SU-DHL-6 (cell line): ENCODE data around the gene USP28.

ENCODE experiments used
- H2AFZ ChIP-seq: fragments of 200-600 bp; sonication (generic); 2 replicates; pipeline ENCODE4 v1.6.1; 2014; ENCODE audit warnings: low read depth, mild to moderate bottlenecking, moderate library complexity, mixed read lengths, antibody characterized with exemption, low read length; ENCODE audit not compliant: severe bottlenecking
- H3F3A ChIP-seq: fragments of 200-600 bp; shearing (Covaris generic); 2 replicates; pipeline ENCODE4 v1.6.0; 2016; ENCODE audit warnings: antibody characterized with exemption, mild to moderate bottlenecking; ENCODE audit not compliant: insufficient read depth
- H3K27ac ChIP-seq: fragments of 200-600 bp; sonication (generic); 2 replicates; pipeline ENCODE4 v1.5.1; 2016; ENCODE audit warnings: low read depth, mild to moderate bottlenecking, low read length, moderate library complexity, mixed read lengths
- H3K27me3 ChIP-seq: fragments of 200-600 bp; sonication (generic), shearing (Covaris generic); 2 replicates; pipeline ENCODE4 v1.6.0; 2014; ENCODE audit warnings: mild to moderate bottlenecking, low read length
- H3K36me3 ChIP-seq: fragments of 200-600 bp; sonication (generic); 2 replicates; pipeline ENCODE4 v1.6.1; 2014; ENCODE audit warnings: mild to moderate bottlenecking, low read length, mixed read lengths
- H3K4me2 ChIP-seq: fragments of 300-600, 200-600 bp; shearing (Covaris generic), sonication (generic); 2 replicates; pipeline ENCODE4 v1.6.0; 2014; ENCODE audit warnings: low read length, low read depth, mild to moderate bottlenecking; ENCODE audit not compliant: poor library complexity, severe bottlenecking
- H3K4me3 ChIP-seq: fragments of 200-600 bp; sonication (generic); 2 replicates; pipeline ENCODE4 v1.5.1; 2014; ENCODE audit warnings: antibody characterized with exemption, low read length, mild to moderate bottlenecking, mixed read lengths; ENCODE audit not compliant: insufficient read depth, poor library complexity, severe bottlenecking
- H3K79me2 ChIP-seq: fragments of 200-600 bp; sonication (generic); 2 replicates; pipeline ENCODE4 v1.6.1; 2014; ENCODE audit warnings: mild to moderate bottlenecking, low read length, moderate library complexity; ENCODE audit not compliant: insufficient read depth
- H3K9ac ChIP-seq: fragments of 200-600 bp; sonication (generic); 2 replicates; pipeline ENCODE4 v1.7.0; 2014; ENCODE audit warnings: mild to moderate bottlenecking, low read length
- H3K9me2 ChIP-seq: fragments of 200-600 bp; sonication (generic); replicated peaks from 2 replicates; pipeline ENCODE4 v1.6.1; 2014; ENCODE audit warnings: low read length; ENCODE audit not compliant: insufficient read depth
- H3K9me3 ChIP-seq: fragments of 200-600 bp; sonication (generic); 2 replicates; pipeline ENCODE4 v1.6.1; 2014; ENCODE audit warnings: low read length, mixed read lengths; ENCODE audit not compliant: insufficient read depth
- H4K20me1 ChIP-seq: fragments of 200-600 bp; sonication (generic); 2 replicates; pipeline ENCODE4 v1.6.1; 2014; ENCODE audit warnings: low read depth, mild to moderate bottlenecking, antibody characterized with exemption, low read length, moderate library complexity, mixed read lengths
- CTCF ChIP-seq: fragments of 200-600 bp; sonication (generic); IDR thresholded peaks from one replicate; pipeline ENCODE4 v1.5.1; 2017; ENCODE audit warnings: antibody characterized with exemption, mild to moderate bottlenecking, low read length, moderate library complexity; ENCODE audit not compliant: insufficient read depth, poor library complexity, severe bottlenecking
- EZH2phosphoT487 ChIP-seq: fragments of 200-600 bp; sonication (generic), shearing (Covaris generic); conservative IDR thresholded peaks from 2 replicates; pipeline ENCODE4 v1.6.1; 2018; ENCODE audit warnings: mild to moderate bottlenecking, antibody characterized with exemption, low read length, moderate library complexity, mixed read lengths

USP28 gene

GRCh38 chr11:113871336-113871735 lies 4.0 kb downstream of the USP28 start:
- no peak overlapping the region for H3K4me2 ChIP-seq
- no peaks in the 10 kb centered on the region; the same call in 1 of the 2 replicates for H3K79me2 ChIP-seq

GRCh38 chr11:113867843-113868503 lies 7.4 kb downstream of the USP28 start:
- Histone ChIP-seq H3K36me3 (no peaks in the 10 kb centered on the region), H3K27ac (no peak overlapping the region), H2AFZ (no peak overlapping the region), H3F3A (no peaks in the 10 kb centered on the region), H4K20me1 (no peaks in the 10 kb centered on the region), H3K9me2 (no peaks in the 10 kb centered on the region), H3K79me2 (no peaks in the 10 kb centered on the region), H3K9ac (no peak overlapping the region), H3K27me3 (no peaks in the 10 kb centered on the region), H3K4me3 (no peak overlapping the region), H3K9me3 (no peaks in the 10 kb centered on the region), H3K4me2 (no peak overlapping the region)
- TF ChIP-seq CTCF (no peak), EZH2phosphoT487 (no peak)

More at GRCh38 chr11:113871336-113871735, 4.0 kb downstream of the USP28 start:
- no peak overlapping the region for H2AFZ ChIP-seq
- no peak for TF ChIP-seq EZH2phosphoT487
- no peak for TF ChIP-seq CTCF
- H3K36me3 ChIP-seq, result no peaks in the 10 kb centered on the region
- H4K20me1 ChIP-seq, result no peaks in the 10 kb centered on the region
- H3K4me3 ChIP-seq, result no peak overlapping the region
- no peaks in the 10 kb centered on the region for H3K9me2 ChIP-seq
- H3K9ac ChIP-seq, result no peak overlapping the region
- H3F3A ChIP-seq, result no peaks in the 10 kb centered on the region
- no peaks in the 10 kb centered on the region for H3K27me3 ChIP-seq
- no peaks in the 10 kb centered on the region for H3K9me3 ChIP-seq
- no peak overlapping the region for H3K27ac ChIP-seq

- no peaks in the 10 kb centered on the region for H3K36me3 ChIP-seq
Measured at GRCh38 chr11:113865873-113866272, 9.5 kb downstream of the USP28 start.

More at GRCh38 chr11:113865873-113866272, 9.5 kb downstream of the USP28 start:
- Histone ChIP-seq H4K20me1 (no peaks in the 10 kb centered on the region), H3K79me2 (peaks cover 10% of the 10 kb centered on the region; the same call in 1 of the 2 replicates), H3K9ac (no peak overlapping the region), H3K27ac (no peak overlapping the region), H3K9me3 (no peaks in the 10 kb centered on the region), H2AFZ (no peak overlapping the region), H3K9me2 (no peaks in the 10 kb centered on the region), H3K27me3 (no peaks in the 10 kb centered on the region), H3K4me3 (no peak overlapping the region), H3F3A (no peaks in the 10 kb centered on the region), H3K4me2 (no peak overlapping the region)
- TF ChIP-seq EZH2phosphoT487, result no peak
- no peak for TF ChIP-seq CTCF
